Measurements from ENCODE around the gene SPTB. TPM values are rescaled to one million over a fixed set of nuclear protein-coding genes. Genes with fewer than 3 reads are reported as not detected.
A peak's percentile ranks its signal among the peaks of the same experiment; 100 is the strongest.
"Not testable (repeated sequence)": the region's sequence is repeated elsewhere in the genome, so short reads cannot be mapped to it uniquely, and the experiment has no call there.

SPTB gene
- total RNA-seq, 1 donor from 2014 or later = 8.9 TPM

- peak overlapping the region; percentile 92 for H3K4me3 Mint-ChIP-seq
- no peaks in the 10 kb centered on the region for H3K9me3 Mint-ChIP-seq
- H3K36me3 Mint-ChIP-seq = peaks cover 2% of the 10 kb centered on the region
- no peak for TF ChIP-seq CTCF (IDR thresholded peaks at IDR 0.05; ENCODE audit: unreplicated experiment)
- no peaks in the 10 kb centered on the region for H3K27me3 Mint-ChIP-seq (ENCODE audit: low read depth)
- no peak for DNase-seq (ENCODE audit: low spot score in 2 of 2, unreplicated experiment in 2 of 2)
- peaks cover 21% of the 10 kb centered on the region for H3K4me1 Mint-ChIP-seq
- H3K27ac Mint-ChIP-seq = peak overlapping the region; percentile 89
Measured at GRCh38 chr14:64915029-64915424, 35.3 kb upstream of the SPTB start.

GRCh38 chr14:64914237-64915028, 34.7 kb upstream of the SPTB start, which contains the start of gene CHURC1:
TSS of gene CHURC1 (plus strand) at chr14:64914455. CDS start at chr14:64914496, 41 bp downstream.
- Mint-ChIP-seq H3K27ac (peak within 1 kb of the TSS; percentile 89), H3K4me1 (peaks cover 21% of the 10 kb centered on the region), H3K4me3 (peak within 1 kb of the TSS; percentile 92), H3K9me3 (no peaks in the 10 kb centered on the region), H3K27me3 (ENCODE audit: low read depth) (no peaks in the 10 kb centered on the region), H3K36me3 (peaks cover 2% of the 10 kb centered on the region)
- DNase-seq (ENCODE audit: low spot score in 2 of 2, unreplicated experiment in 2 of 2) = peak; percentile 90 to 95
- TF ChIP-seq CTCF (IDR thresholded peaks at IDR 0.05; ENCODE audit: unreplicated experiment) = no peak

GRCh38 chr14:64913477-64913876, 33.8 kb upstream of the SPTB start:
- Mint-ChIP-seq H3K27ac (peak overlapping the region; percentile 89), H3K4me1 (peaks cover 21% of the 10 kb centered on the region), H3K4me3 (peak overlapping the region; percentile 92)
- DNase-seq (ENCODE audit: low spot score in 2 of 2, unreplicated experiment in 2 of 2); H3K36me3 Mint-ChIP-seq; H3K9me3 Mint-ChIP-seq; H3K27me3 Mint-ChIP-seq (ENCODE audit: low read depth): not testable (repeated sequence)

GRCh38 chr14:64912261-64912660, 32.6 kb upstream of the SPTB start:
- no peak for DNase-seq (ENCODE audit: low spot score in 2 of 2, unreplicated experiment in 2 of 2)
- H3K4me1 Mint-ChIP-seq = peaks cover 22% of the 10 kb centered on the region
- H3K27ac Mint-ChIP-seq = no peak overlapping the region
- no peaks in the 10 kb centered on the region for H3K9me3 Mint-ChIP-seq
- no peak for TF ChIP-seq CTCF (IDR thresholded peaks at IDR 0.05; ENCODE audit: unreplicated experiment)
- no peak overlapping the region for H3K4me3 Mint-ChIP-seq
- no peaks in the 10 kb centered on the region for H3K27me3 Mint-ChIP-seq (ENCODE audit: low read depth)
- peaks cover 2% of the 10 kb centered on the region for H3K36me3 Mint-ChIP-seq

- Mint-ChIP-seq H3K4me3 (no peak overlapping the region), H3K27ac (no peak overlapping the region), H3K4me1 (peaks cover 26% of the 10 kb centered on the region), H3K9me3 (no peaks in the 10 kb centered on the region), H3K36me3 (no peaks in the 10 kb centered on the region), H3K27me3 (ENCODE audit: low read depth) (no peaks in the 10 kb centered on the region)
- TF ChIP-seq CTCF (IDR thresholded peaks at IDR 0.05; ENCODE audit: unreplicated experiment) = peak; percentile 55
- DNase-seq (ENCODE audit: low spot score in 2 of 2, unreplicated experiment in 2 of 2) = no peak
Measured at GRCh38 chr14:64910847-64911495, 31.3 kb upstream of the SPTB start.

GRCh38 chr14:64906022-64906421, 26.3 kb upstream of the SPTB start:
- H3K4me1 Mint-ChIP-seq = peaks cover 16% of the 10 kb centered on the region
- DNase-seq (ENCODE audit: low spot score in 2 of 2, unreplicated experiment in 2 of 2) = no peak
- H3K9me3 Mint-ChIP-seq = no peaks in the 10 kb centered on the region
- H3K36me3 Mint-ChIP-seq = no peaks in the 10 kb centered on the region
- H3K27me3 Mint-ChIP-seq (ENCODE audit: low read depth) = no peaks in the 10 kb centered on the region
- peak overlapping the region; percentile 50 for H3K27ac Mint-ChIP-seq
- no peak overlapping the region for H3K4me3 Mint-ChIP-seq
- no peak for TF ChIP-seq CTCF (IDR thresholded peaks at IDR 0.05; ENCODE audit: unreplicated experiment)
